ENCODE results near the gene SCAP.

GRCh38 chr3:47515864-47516319, 40.2 kb upstream of the SCAP start:
- TF ChIP-seq JUN (CRISPR knock-in tag; IDR thresholded peaks at IDR 0.05) (no peak), FOXP1 (CRISPR knock-in tag; IDR thresholded peaks at IDR 0.05; ENCODE audit: borderline replicate concordance) (no peak), CTCF (IDR thresholded peaks at IDR 0.05) (no peak), E2F4 (CRISPR knock-in tag; IDR thresholded peaks at IDR 0.05; ENCODE audit: borderline replicate concordance, low read depth) (no peak), MAX (CRISPR knock-in tag; IDR thresholded peaks at IDR 0.05) (no peak), TEAD1 (CRISPR knock-in tag; IDR thresholded peaks at IDR 0.05) (no peak), E2F5 (CRISPR knock-in tag; IDR thresholded peaks at IDR 0.05) (no peak), SP1 (CRISPR knock-in tag; conservative IDR thresholded peaks at IDR 0.05) (no peak), USF2 (CRISPR knock-in tag; IDR thresholded peaks at IDR 0.05) (no peak), ELF4 (CRISPR knock-in tag; IDR thresholded peaks at IDR 0.05; ENCODE audit: low read depth) (no peak), ATF1 (CRISPR knock-in tag; IDR thresholded peaks at IDR 0.05) (no peak), FOXP4 (CRISPR knock-in tag; IDR thresholded peaks at IDR 0.05) (no peak), USF1 (CRISPR knock-in tag; IDR thresholded peaks at IDR 0.05) (no peak)
